HepG2 (cell line): Measurements from ENCODE around the gene FAM20C. TPM values are rescaled to one million over a fixed set of nuclear protein-coding genes. Genes with fewer than 3 reads are reported as not detected.

Source experiments
- ATAC-seq: fragments of 200-7000 bp; cut with Tn5 transposase; 3 replicates; pipeline ENCODE4 v1.9.1; 2020; ENCODE audit warnings: mild to moderate bottlenecking, moderate library complexity
- BruUV-seq: library from RNA; stranded (reverse); fragments of 400-500 nt; replicated peaks from 2 replicates; lab custom pipeline; 2021; lab: Mats Ljungman, UMichigan
- CTCF ChIA-PET: fragments of 300-600 bp; formaldehyde crosslinking; extraction: SDS; loops from one replicate; lab custom pipeline; 2021; ENCODE audit warnings: low total read pairs, inconsistent platforms, low intra/inter-chr PET ratio; lab: Yijun Ruan, JAX
- POLR2A ChIA-PET: fragments of 350-600 bp; sonication (Branson Sonifier 250); formaldehyde crosslinking; loops from one replicate; lab custom pipeline; 2020; ENCODE audit warnings: antibody characterized with exemption, inconsistent platforms; lab: Yijun Ruan, JAX
- DNase-seq: peaks from one replicate; pipeline ENCODE4 v3.0.0-alpha.2; 2015; ENCODE audit warnings: low spot score
- FAIRE-seq: peaks from 3 replicates; lab custom pipeline; 2011; peaks lifted over from hg19 to GRCh38; lab: Jason Lieb, UNC
- H2AFZ ChIP-seq: one replicate; pipeline ENCODE4 v1.6.1; 2011; ENCODE audit warnings: low read length, inconsistent platforms
- H3K27ac ChIP-seq: fragments of 300-600 bp; 3 replicates; pipeline ENCODE4 v1.8.0; 2011; ENCODE audit warnings: mixed run types, mild to moderate bottlenecking, mixed read lengths, low read length, inconsistent platforms; ENCODE audit not compliant: insufficient read depth; ENCODE audit errors: extremely low read length
- H3K27me3 ChIP-seq, 2 experiments: fragments of 200-600 bp in 1 of 2; 2 replicates in 1 of 2; 3 replicates in 1 of 2; pipeline versions ENCODE4 v1.6.0 to v1.8.0; 2011; ENCODE audit warnings: low read length in 2 of 2, mild to moderate bottlenecking in 2 of 2, moderate library complexity in 2 of 2, inconsistent platforms in 1 of 2; ENCODE audit not compliant: insufficient read depth in 2 of 2, control insufficient read depth in 1 of 2
- H3K36me3 ChIP-seq, 2 experiments: fragments of 200-600 bp in 1 of 2; replicated peaks in 1 of 2; 2 replicates in 1 of 2; 3 replicates in 1 of 2; pipeline versions ENCODE4 v1.5.1 to v1.8.0; 2011; ENCODE audit warnings: low read length in 2 of 2, inconsistent platforms in 1 of 2; ENCODE audit not compliant: insufficient read depth in 2 of 2, control insufficient read depth in 1 of 2
- H3K4me1 ChIP-seq: 2 replicates; pipeline ENCODE4 v1.5.1; 2012; ENCODE audit warnings: low read length, inconsistent platforms; ENCODE audit not compliant: insufficient read depth
- H3K4me2 ChIP-seq: 2 replicates; pipeline ENCODE4 v1.6.0; 2011; ENCODE audit warnings: low read depth, low read length, inconsistent platforms
- H3K4me3 ChIP-seq, 3 experiments: fragments of 200-600 bp in 1 of 3; sonication (generic), shearing (Covaris generic) in 1 of 3; replicated peaks in 1 of 3; 2 replicates each; pipeline ENCODE4 v1.5.1; 2011 to 2016; ENCODE audit warnings: low read length in 3 of 3, inconsistent platforms in 2 of 3, low read depth in 2 of 3, mild to moderate bottlenecking in 2 of 3, control low read depth in 1 of 3, mixed read lengths in 1 of 3; ENCODE audit not compliant: insufficient read depth in 1 of 3
- H3K79me2 ChIP-seq: one replicate; pipeline ENCODE4 v1.6.1; 2011; ENCODE audit warnings: low read length, inconsistent platforms; ENCODE audit not compliant: insufficient read depth
- H3K9ac ChIP-seq: 2 replicates; pipeline ENCODE4 v1.6.0; 2011; ENCODE audit warnings: mild to moderate bottlenecking, low read depth, low read length, inconsistent platforms; ENCODE audit not compliant: insufficient read depth
- H3K9me3 ChIP-seq: 2 replicates; pipeline ENCODE4 v1.5.1; 2012; ENCODE audit warnings: mild to moderate bottlenecking, low read length
- H4K20me1 ChIP-seq: 2 replicates; pipeline ENCODE4 v1.6.0; 2011; ENCODE audit warnings: inconsistent platforms, mild to moderate bottlenecking, low read length, moderate library complexity; ENCODE audit not compliant: insufficient read depth
- CERS6 ChIP-seq: sonication (generic); formaldehyde crosslinking; IDR thresholded peaks from 2 replicates; pipeline ENCODE4 v1.5.0; 2020; ENCODE audit warnings: missing genetic modification reagents
- DRAP1 ChIP-seq: IDR thresholded peaks from 2 replicates; pipeline ENCODE4 v1.6.1; 2016; ENCODE audit warnings: missing genetic modification reagents, missing compliant biosample characterization
- FOXA3 ChIP-seq: IDR thresholded peaks from 2 replicates; pipeline ENCODE4 v1.6.1; 2016; ENCODE audit warnings: missing genetic modification reagents, missing compliant biosample characterization
- FOXC1 ChIP-seq: sonication (generic); formaldehyde crosslinking; IDR thresholded peaks from 2 replicates; pipeline ENCODE4 v1.8.0; 2022; ENCODE audit warnings: mild to moderate bottlenecking, missing genetic modification reagents, borderline replicate concordance
- IRX3 ChIP-seq: sonication (generic); formaldehyde crosslinking; IDR thresholded peaks from 2 replicates; pipeline ENCODE4 v1.8.1; 2023; ENCODE audit warnings: mild to moderate bottlenecking, low read depth, missing genetic modification reagents, borderline replicate concordance
- PCBP1 ChIP-seq: fragments of 200-400 bp; formaldehyde crosslinking; IDR thresholded peaks from 2 replicates; pipeline ENCODE4 v1.6.1; 2017; ENCODE audit warnings: mild to moderate bottlenecking, low read depth, low read length, borderline replicate concordance
- PPARG ChIP-seq: conservative IDR thresholded peaks from 2 replicates; pipeline ENCODE4 v1.6.1; 2016; ENCODE audit warnings: missing biosample characterization, missing genetic modification reagents
- SIN3A ChIP-seq: IDR thresholded peaks from 2 replicates; pipeline ENCODE4 v1.6.1; 2011; ENCODE audit warnings: low read depth, mild to moderate bottlenecking, control low read depth, low read length, borderline replicate concordance
- ZFP41 ChIP-seq: sonication (generic); formaldehyde crosslinking; IDR thresholded peaks from 2 replicates; pipeline ENCODE4 v1.4.0; 2020; ENCODE audit warnings: mild to moderate bottlenecking, missing genetic modification reagents, borderline replicate concordance
- ZNF136 ChIP-seq: sonication (generic); formaldehyde crosslinking; IDR thresholded peaks from 2 replicates; pipeline ENCODE4 v1.8.1; 2022; ENCODE audit warnings: low read depth, mild to moderate bottlenecking, moderate library complexity, missing genetic modification reagents
- ZNF17 ChIP-seq: sonication (generic); formaldehyde crosslinking; IDR thresholded peaks from 2 replicates; pipeline ENCODE4 v1.5.0; 2020; ENCODE audit warnings: mild to moderate bottlenecking, missing genetic modification reagents
- WGBS: methylation state at CpG from one replicate; pipeline ENCODE4 v1.1.6; 2017; ENCODE audit warnings: low lambda C conversion rate; 5-methylcytosine and 5-hydroxymethylcytosine counted together
- in situ Hi-C: cut with HindIII; loops from 2 replicates; pipeline ENCODE4 v1.10.0; 2017; ENCODE audit warnings: low pct_unique_long_range_greater_than_20kb; ENCODE audit not compliant: extremely low pct_ligation_motif_present
- intact Hi-C: fragments of 100-400 bp; cut with micrococcal nuclease; formaldehyde crosslinking; loops from one replicate; pipeline ENCODE4 v1.10.0; 2022; ENCODE audit not compliant: unreplicated experiment
- polyA plus RNA-seq, 8 experiments: library from polyadenylated mRNA; depleted of rRNA in 3 of 8; stranded (reverse) in 7 of 8; unstranded in 1 of 8; fragments of >200 nt; fragmentation: Illumina TruSeq in 4 of 8; extraction: Trizol in 4 of 8; gene quantifications; 2 replicates each; pipeline versions ENCODE4 v1.2.1 to v1.2.3, GENCODE V29; 2011 to 2016; ENCODE audit warnings: low read depth in 4 of 8, missing spikeins in 1 of 8, mixed read lengths in 1 of 8; ENCODE audit not compliant: insufficient read depth in 1 of 8
- total RNA-seq, 5 experiments: library from RNA; depleted of rRNA; stranded (reverse); fragments of >200 nt; fragmentation: Illumina TruSeq; extraction: Trizol; gene quantifications; 2 replicates each; pipeline ENCODE4 v1.2.3, GENCODE V29; 2016; ENCODE audit warnings: low read depth in 1 of 5
- TF ChIP-seq, protein P1 (sequence below): sonication (generic); formaldehyde crosslinking; conservative IDR thresholded peaks from 2 replicates; pipeline ENCODE4 v1.8.1; 2023; ENCODE audit warnings: missing genetic modification reagents
- TF ChIP-seq, protein P2 (sequence below): sonication (generic); formaldehyde crosslinking; IDR thresholded peaks from 2 replicates; pipeline ENCODE4 v1.8.1; 2023; ENCODE audit warnings: missing genetic modification reagents, mild to moderate bottlenecking, borderline replicate concordance

Gene FAM20C
- total and polyA plus RNA-seq, 2 of the 13 experiments (the other 11 are each of a cell fraction or from before 2014, with no cell fraction given) = 11.9 to 19.9 TPM

- TF ChIP-seq DRAP1 = no peak
- no peak for TF ChIP-seq ZNF17 (CRISPR knock-in tag)
Measured at GRCh38 chr7:183496-184292, 8.7 kb upstream of the FAM20C start (continued).

DNA sequence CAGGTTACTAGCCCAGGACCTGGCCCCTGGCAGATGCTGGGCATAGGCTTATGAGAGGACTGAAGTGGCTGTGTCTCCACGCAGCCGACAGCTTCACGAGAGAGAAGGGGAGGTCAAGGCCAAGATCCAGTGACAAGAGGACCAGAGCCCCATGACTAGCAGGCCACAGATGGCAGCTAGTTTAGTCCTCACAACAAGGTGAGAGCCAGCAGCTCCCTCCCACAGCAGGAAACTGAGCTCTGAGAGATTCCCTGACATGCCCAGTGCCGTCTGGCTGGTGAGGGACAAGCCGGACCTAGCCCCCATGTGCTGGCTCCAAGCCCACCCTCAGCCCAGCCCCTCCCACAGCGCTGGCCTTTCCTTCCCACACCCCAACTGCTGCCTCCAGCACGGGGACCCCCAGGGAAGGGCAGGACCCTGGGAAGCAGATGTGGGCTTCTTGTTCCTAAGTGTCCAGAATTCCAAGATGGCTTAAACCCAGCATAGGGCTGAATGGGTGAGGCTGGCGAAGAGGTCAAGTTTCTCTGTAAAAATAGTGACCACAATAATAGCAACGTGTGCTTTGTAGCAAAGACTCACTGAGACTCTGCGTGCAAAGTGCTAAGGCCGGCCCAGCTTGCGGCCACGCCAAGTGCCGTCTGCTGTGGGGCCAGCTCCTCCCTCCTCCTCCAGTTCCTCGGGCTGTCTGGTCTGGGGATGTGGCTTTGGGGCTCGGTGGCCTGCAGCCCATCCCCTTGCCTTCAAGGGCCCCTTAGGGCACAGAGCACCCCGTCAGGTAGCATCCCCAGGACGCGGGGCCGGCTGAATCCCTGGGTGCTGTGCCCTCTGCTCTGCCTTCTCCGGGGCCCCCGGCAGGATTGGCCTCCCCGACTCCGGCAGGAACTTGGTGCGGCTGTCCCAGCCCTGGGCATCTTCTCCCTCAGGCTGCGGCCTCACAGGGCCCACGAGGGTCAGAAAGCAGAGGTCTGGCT lies 7.8 kb upstream of the FAM20C start:
- in situ Hi-C loops = no loop called here
- POLR2A ChIA-PET = no interaction called here
- Histone ChIP-seq H3K4me2 (no peak overlapping the region), H3K4me3 (no peak overlapping the region), H3K9ac (no peak overlapping the region), H3K4me1 (no peaks in the 10 kb centered on the region), H3K79me2 (no peaks in the 10 kb centered on the region), H4K20me1 (no peaks in the 10 kb centered on the region), H3K27ac (no peak overlapping the region), H3K27me3 (peaks cover 15 to 90% of the 10 kb centered on the region in 2 experiments), H2AFZ (no peak overlapping the region), H3K36me3 (no peaks in the 10 kb centered on the region), H3K9me3 (no peaks in the 10 kb centered on the region)
- FAIRE-seq (no peak), ATAC-seq (no peak), DNase-seq (no peak)
- intact Hi-C loops = no loop called here
- no TSS peak for BruUV-seq
- CTCF ChIA-PET = no interaction called here
- TF ChIP-seq, protein P1, sequence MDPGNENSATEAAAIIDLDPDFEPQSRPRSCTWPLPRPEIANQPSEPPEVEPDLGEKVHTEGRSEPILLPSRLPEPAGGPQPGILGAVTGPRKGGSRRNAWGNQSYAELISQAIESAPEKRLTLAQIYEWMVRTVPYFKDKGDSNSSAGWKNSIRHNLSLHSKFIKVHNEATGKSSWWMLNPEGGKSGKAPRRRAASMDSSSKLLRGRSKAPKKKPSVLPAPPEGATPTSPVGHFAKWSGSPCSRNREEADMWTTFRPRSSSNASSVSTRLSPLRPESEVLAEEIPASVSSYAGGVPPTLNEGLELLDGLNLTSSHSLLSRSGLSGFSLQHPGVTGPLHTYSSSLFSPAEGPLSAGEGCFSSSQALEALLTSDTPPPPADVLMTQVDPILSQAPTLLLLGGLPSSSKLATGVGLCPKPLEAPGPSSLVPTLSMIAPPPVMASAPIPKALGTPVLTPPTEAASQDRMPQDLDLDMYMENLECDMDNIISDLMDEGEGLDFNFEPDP (CRISPR knock-in tag) = no peak
- TF ChIP-seq, protein P2, sequence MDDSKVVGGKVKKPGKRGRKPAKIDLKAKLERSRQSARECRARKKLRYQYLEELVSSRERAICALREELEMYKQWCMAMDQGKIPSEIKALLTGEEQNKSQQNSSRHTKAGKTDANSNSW (CRISPR knock-in tag) = no peak
- TF ChIP-seq IRX3 (CRISPR knock-in tag) (no peak), CERS6 (no peak), ZNF136 (CRISPR knock-in tag) (no peak), ZFP41 (no peak), PPARG (no peak), SIN3A (no peak), FOXA3 (CRISPR knock-in tag) (no peak), FOXC1 (CRISPR knock-in tag) (no peak), PCBP1 (no peak)
- WGBS = 73% methylated on average over 7 of the region's 27 CpGs
